Measurements from ENCODE around the gene ERC2. TPM values are rescaled to one million over a fixed set of nuclear protein-coding genes. Genes with fewer than 3 reads are reported as not detected.

Gene ERC2
- total and polyA plus RNA-seq, 2 donors (not counting 3 experiments of a cell fraction or from before 2014, with no cell fraction given): 5.6 to 15.5 TPM

GRCh38 chr3:55508335-55508734 lies 959.9 kb downstream of the ERC2 start:
- no peak overlapping the region for H3K9ac ChIP-seq (replicated peaks; ENCODE audit: extremely low read depth, insufficient read depth, low read length)
- DNase-seq (ENCODE audit: low read depth, low spot score) (no peak), FAIRE-seq (no peak)
- H3K9me3 ChIP-seq (replicated peaks; ENCODE audit: control insufficient read depth, insufficient read depth, low read length): no peaks in the 10 kb centered on the region
- no peaks in the 10 kb centered on the region for H3K79me2 ChIP-seq (ENCODE audit: control insufficient read depth, insufficient read depth, low read length)
- intact Hi-C loops (cut with micrococcal nuclease) (no loop called here), dilution Hi-C loops (cut with MboI; ENCODE audit: extremely low pct_ligation_motif_present, low sequenced_read_pairs) (no loop called here)
- H3K9me1 ChIP-seq (replicated peaks; ENCODE audit: control insufficient read depth, extremely low read depth, insufficient read depth, low read length): no peaks in the 10 kb centered on the region
- no peak for TF ChIP-seq CTCF (IDR thresholded peaks at IDR 0.05; ENCODE audit: extremely low read depth in 1 of 2, insufficient read depth in 1 of 2, low read depth in 1 of 2, low read length in 2 of 2)
- TF ChIP-seq FOS (IDR thresholded peaks at IDR 0.05; ENCODE audit: borderline replicate concordance, insufficient read depth, low read length): no peak
- H3K36me3 ChIP-seq (ENCODE audit: control insufficient read depth in 2 of 2, extremely low read depth in 1 of 2, insufficient read depth in 2 of 2, low read length in 2 of 2): no peaks in the 10 kb centered on the region
- H3K27me3 ChIP-seq (ENCODE audit: control insufficient read depth in 2 of 2, insufficient read depth in 2 of 2, low read length in 2 of 2): no peaks in the 10 kb centered on the region
- H3K4me1 ChIP-seq (ENCODE audit: control insufficient read depth, extremely low read depth, insufficient read depth, low read length): no peaks in the 10 kb centered on the region
- H2AFZ ChIP-seq (ENCODE audit: low read depth, low read length): no peak overlapping the region
- H4K20me1 ChIP-seq (replicated peaks; ENCODE audit: control insufficient read depth, extremely low read depth, insufficient read depth, low read length): no peaks in the 10 kb centered on the region
- POLR2A ChIA-PET: no interaction called here
- BruUV-seq (replicated peaks): no TSS peak
- H3K4me3 ChIP-seq (replicated peaks in 1 of 3; ENCODE audit: insufficient read depth in 1 of 3, low read depth in 1 of 3, low read length in 3 of 3): no peak overlapping the region
- CTCF ChIA-PET: no interaction called here
- H3K4me2 ChIP-seq (ENCODE audit: insufficient read depth, low read length): no peak overlapping the region
- no peak overlapping the region for H3K27ac ChIP-seq (ENCODE audit: insufficient read depth, low read depth, low read length)

- Histone ChIP-seq H3K27ac (ENCODE audit: insufficient read depth, low read depth, low read length) (no peak overlapping the region), H4K20me1 (replicated peaks; ENCODE audit: control insufficient read depth, extremely low read depth, insufficient read depth, low read length) (no peaks in the 10 kb centered on the region), H3K4me2 (ENCODE audit: insufficient read depth, low read length) (no peak overlapping the region), H3K9ac (replicated peaks; ENCODE audit: extremely low read depth, insufficient read depth, low read length) (no peak overlapping the region), H3K4me3 (replicated peaks in 1 of 3; ENCODE audit: insufficient read depth in 1 of 3, low read depth in 1 of 3, low read length in 3 of 3) (no peak overlapping the region), H3K9me1 (replicated peaks; ENCODE audit: control insufficient read depth, extremely low read depth, insufficient read depth, low read length) (no peaks in the 10 kb centered on the region), H3K4me1 (ENCODE audit: control insufficient read depth, extremely low read depth, insufficient read depth, low read length) (no peaks in the 10 kb centered on the region), H3K36me3 (ENCODE audit: control insufficient read depth in 2 of 2, extremely low read depth in 1 of 2, insufficient read depth in 2 of 2, low read length in 2 of 2) (no peaks in the 10 kb centered on the region), H3K27me3 (ENCODE audit: control insufficient read depth in 2 of 2, insufficient read depth in 2 of 2, low read length in 2 of 2) (no peaks in the 10 kb centered on the region), H3K79me2 (ENCODE audit: control insufficient read depth, insufficient read depth, low read length) (no peaks in the 10 kb centered on the region), H3K9me3 (replicated peaks; ENCODE audit: control insufficient read depth, insufficient read depth, low read length) (no peaks in the 10 kb centered on the region), H2AFZ (ENCODE audit: low read depth, low read length) (no peak overlapping the region)
- TF ChIP-seq POLR2AphosphoS5 (IDR thresholded peaks at IDR 0.05; ENCODE audit: insufficient read depth, low read depth, low read length) (no peak), MYC (IDR thresholded peaks at IDR 0.05; ENCODE audit: low read depth, low read length) (no peak), FOS (IDR thresholded peaks at IDR 0.05; ENCODE audit: borderline replicate concordance, insufficient read depth, low read length) (no peak), CTCF (IDR thresholded peaks at IDR 0.05; ENCODE audit: extremely low read depth in 1 of 2, insufficient read depth in 1 of 2, low read depth in 1 of 2, low read length in 2 of 2) (no peak), MAX (IDR thresholded peaks at IDR 0.05; ENCODE audit: insufficient read depth, insufficient read length) (no peak), JUN (IDR thresholded peaks at IDR 0.05; ENCODE audit: borderline replicate concordance, insufficient read depth, insufficient read length, low read depth) (no peak), EZH2 (IDR thresholded peaks at IDR 0.05; ENCODE audit: borderline replicate concordance, low read depth, low read length, severe bottlenecking) (no peak)
- no peak for FAIRE-seq
- DNase-seq (ENCODE audit: low read depth, low spot score): no peak
- dilution Hi-C loops (cut with MboI; ENCODE audit: extremely low pct_ligation_motif_present, low sequenced_read_pairs): no loop called here
- no TSS peak for BruUV-seq (replicated peaks)
- ChIA-PET POLR2A (no interaction called here), CTCF (interaction anchor here (1.2 kb wide), 1 partner anchor 11 kb away, joined by 4 read pairs; no protein-coding TSS in a partner anchor)
- intact Hi-C loops (cut with micrococcal nuclease): no loop called here
These were observed 960.5 kb downstream of the ERC2 start for GRCh38 chr3:55507808-55508207.
